Liver (tissue), 9 donors: ENCODE measurements around the gene ADRM1. TPM values are rescaled to one million over a fixed set of nuclear protein-coding genes. Genes with fewer than 3 reads are reported as not detected.

Experiments used
- DNase-seq: peaks from one replicate; pipeline ENCODE4 v3.0.0-alpha.2; 2017; ENCODE audit warnings: low spot score
- H3K27ac ChIP-seq, 2 donors: one replicate each; pipeline ENCODE4 v1.7.0; 2013; ENCODE audit warnings: inconsistent platforms in 2 of 2, low read length in 2 of 2, control low read depth in 1 of 2, low read depth in 1 of 2, mild to moderate bottlenecking in 1 of 2
- H3K27me3 ChIP-seq, 4 donors: one replicate each; pipeline versions ENCODE4 v1.6.1 to v1.7.0; 2013; ENCODE audit warnings: low read length in 3 of 4, inconsistent platforms in 1 of 4, mild to moderate bottlenecking in 1 of 4, moderate library complexity in 1 of 4; ENCODE audit not compliant: control insufficient read depth in 4 of 4, insufficient read depth in 4 of 4
- H3K36me3 ChIP-seq, 4 donors: one replicate each; pipeline versions ENCODE4 v1.6.1 to v1.7.0; 2013; ENCODE audit warnings: low read length in 3 of 4, mild to moderate bottlenecking in 3 of 4, low read depth in 1 of 4, moderate library complexity in 1 of 4; ENCODE audit not compliant: control insufficient read depth in 4 of 4, insufficient read depth in 3 of 4
- H3K4me1 ChIP-seq, 4 donors: one replicate each; pipeline versions ENCODE4 v1.6.1 to v1.7.0; 2013; ENCODE audit warnings: low read length in 3 of 4, mild to moderate bottlenecking in 3 of 4, moderate library complexity in 1 of 4; ENCODE audit not compliant: control insufficient read depth in 4 of 4, insufficient read depth in 4 of 4
- H3K4me3 ChIP-seq, 3 donors: one replicate each; pipeline versions ENCODE4 v1.6.1 to v1.7.0; 2013; ENCODE audit warnings: low read length in 3 of 3, control low read depth in 1 of 3, low read depth in 1 of 3, mild to moderate bottlenecking in 1 of 3
- H3K9ac ChIP-seq, 2 donors: one replicate each; pipeline ENCODE4 v1.7.0; 2013; ENCODE audit warnings: low read length in 2 of 2, mild to moderate bottlenecking in 2 of 2, moderate library complexity in 2 of 2, control low read depth in 1 of 2, low read depth in 1 of 2
- H3K9me3 ChIP-seq, 4 donors: one replicate each; pipeline versions ENCODE4 v1.6.1 to v1.7.0; 2013; ENCODE audit warnings: low read length in 3 of 4; ENCODE audit not compliant: control insufficient read depth in 4 of 4
- ATF3 ChIP-seq: IDR thresholded peaks from 2 replicates; pipeline ENCODE4 v1.6.1; 2016; ENCODE audit warnings: antibody characterized with exemption
- CTCF ChIP-seq: fragments of 150-350 bp; IDR thresholded peaks from 2 replicates; pipeline ENCODE4 v1.5.1; 2017; ENCODE audit warnings: improper control_type of control experiment, low read depth, low read length; ENCODE audit not compliant: missing input control
- EGR1 ChIP-seq, 2 donors: IDR thresholded peaks; 2 replicates each; pipeline ENCODE4 v1.6.1; 2016 to 2018; ENCODE audit warnings: antibody characterized with exemption in 2 of 2, low read depth in 2 of 2
- FOXA1 ChIP-seq: IDR thresholded peaks from 2 replicates; pipeline ENCODE4 v1.6.1; 2016; ENCODE audit warnings: antibody characterized with exemption
- GABPA ChIP-seq, 2 donors: IDR thresholded peaks in 1 of 2; conservative IDR thresholded peaks in 1 of 2; 2 replicates each; pipeline ENCODE4 v1.6.1; 2016; ENCODE audit warnings: antibody characterized with exemption in 2 of 2, mild to moderate bottlenecking in 1 of 2, moderate library complexity in 1 of 2
- HNF4A ChIP-seq, 2 donors: conservative IDR thresholded peaks; 2 replicates each; pipeline ENCODE4 v1.6.1; 2016; ENCODE audit warnings: antibody characterized with exemption in 2 of 2, mild to moderate bottlenecking in 2 of 2
- HNF4G ChIP-seq: IDR thresholded peaks from 2 replicates; pipeline ENCODE4 v1.6.1; 2016; ENCODE audit warnings: antibody characterized with exemption
- NR2F2 ChIP-seq: IDR thresholded peaks from 2 replicates; pipeline ENCODE4 v1.6.1; 2016; ENCODE audit warnings: antibody characterized with exemption
- REST ChIP-seq: IDR thresholded peaks from 2 replicates; pipeline ENCODE4 v1.6.1; 2016; ENCODE audit warnings: antibody characterized with exemption, mild to moderate bottlenecking
- SP1 ChIP-seq: IDR thresholded peaks from 2 replicates; pipeline ENCODE4 v1.6.1; 2018; ENCODE audit warnings: antibody characterized with exemption, mild to moderate bottlenecking
- ZBTB33 ChIP-seq: IDR thresholded peaks from 2 replicates; pipeline ENCODE4 v1.6.1; 2016; ENCODE audit warnings: antibody characterized with exemption
- WGBS: extraction: QIAGEN DNeasy Blood & Tissue Kit; methylation state at CpG from one replicate; pipeline ENCODE4 v1.1.7; 2013; 5-methylcytosine and 5-hydroxymethylcytosine counted together
- polyA plus RNA-seq, 2 donors: library from polyadenylated mRNA; stranded (reverse) in 1 of 2; unstranded in 1 of 2; fragments of 200-250 nt in 1 of 2; fragments of >200 nt in 1 of 2; fragmentation: Nextera tagmentation in 1 of 2; extraction: Ambion mirVana in 1 of 2; gene quantifications; one replicate each; pipeline versions ENCODE4 v1.2.1 to v1.2.3, GENCODE V29; 2013 to 2015
- total RNA-seq, 2 donors: library from RNA; depleted of rRNA; stranded (reverse); fragments of >200 nt; gene quantifications; one replicate each; pipeline ENCODE4 v1.2.3, GENCODE V29; 2014
- donor health status: healthy.
- donor health status: healthy.
- donor health status: healthy.
- donor health status: healthy.
- donor health status: healthy.

The ADRM1 gene
- total and polyA plus RNA-seq, 4 donors: 45.3 to 91.0 (median 77.3) TPM

GRCh38 chr20:62266340-62266739, 36.5 kb upstream of the ADRM1 start:
- Histone ChIP-seq H3K9me3 (no peaks in the 10 kb centered on the region), H3K27ac (no peak overlapping the region), H3K9ac (no peak overlapping the region), H3K4me3 (no peak overlapping the region), H3K36me3 (peaks cover 0 to 35% (median 17%) of the 10 kb centered on the region in 4 donors), H3K27me3 (no peaks in the 10 kb centered on the region), H3K4me1 (peaks cover 0 to 6% (median 0%) of the 10 kb centered on the region in 4 donors)
- TF ChIP-seq SP1 (no peak), ATF3 (no peak), NR2F2 (no peak)
- DNase-seq: no peak
- WGBS: 95% methylated on average over 10 of the region's 10 CpGs

GRCh38 chr20:62266851-62267250, 35.9 kb upstream of the ADRM1 start:
- H3K4me3 ChIP-seq: no peak overlapping the region
- peaks cover 2 to 38% (median 17%) of the 10 kb centered on the region in 4 donors for H3K36me3 ChIP-seq
- TF ChIP-seq REST (no peak), FOXA1 (no peak), HNF4A (conservative IDR thresholded peaks at IDR 0.05) (no peak), GABPA (IDR thresholded peaks at IDR 0.05 in 1 of 2, conservative IDR thresholded peaks at IDR 0.05 in 1 of 2) (no peak), SP1 (no peak), HNF4G (no peak), ATF3 (no peak), CTCF (no peak), EGR1 (IDR thresholded peaks at IDR 0.05; ENCODE audit: low read depth in 2 of 2) (no peak), ZBTB33 (no peak)
- no peaks in the 10 kb centered on the region for H3K9me3 ChIP-seq
- peaks cover 0 to 6% (median 0%) of the 10 kb centered on the region in 4 donors for H3K4me1 ChIP-seq
- no peak for DNase-seq
- 96% methylated on average over 13 of the region's 13 CpGs for WGBS
- no peak overlapping the region for H3K9ac ChIP-seq
- H3K27me3 ChIP-seq: no peaks in the 10 kb centered on the region
- no peak overlapping the region for H3K27ac ChIP-seq
